HG02885 (cell line): ENCODE data around the gene MEGF11.

Experiments
- ATAC-seq: cut with Tn5 transposase; IDR thresholded peaks from one replicate; pipeline ENCODE4 v1.9.1; 2021; ENCODE audit warnings: mild to moderate bottlenecking; ENCODE audit not compliant: unreplicated experiment, poor library complexity

The MEGF11 gene

DNA sequence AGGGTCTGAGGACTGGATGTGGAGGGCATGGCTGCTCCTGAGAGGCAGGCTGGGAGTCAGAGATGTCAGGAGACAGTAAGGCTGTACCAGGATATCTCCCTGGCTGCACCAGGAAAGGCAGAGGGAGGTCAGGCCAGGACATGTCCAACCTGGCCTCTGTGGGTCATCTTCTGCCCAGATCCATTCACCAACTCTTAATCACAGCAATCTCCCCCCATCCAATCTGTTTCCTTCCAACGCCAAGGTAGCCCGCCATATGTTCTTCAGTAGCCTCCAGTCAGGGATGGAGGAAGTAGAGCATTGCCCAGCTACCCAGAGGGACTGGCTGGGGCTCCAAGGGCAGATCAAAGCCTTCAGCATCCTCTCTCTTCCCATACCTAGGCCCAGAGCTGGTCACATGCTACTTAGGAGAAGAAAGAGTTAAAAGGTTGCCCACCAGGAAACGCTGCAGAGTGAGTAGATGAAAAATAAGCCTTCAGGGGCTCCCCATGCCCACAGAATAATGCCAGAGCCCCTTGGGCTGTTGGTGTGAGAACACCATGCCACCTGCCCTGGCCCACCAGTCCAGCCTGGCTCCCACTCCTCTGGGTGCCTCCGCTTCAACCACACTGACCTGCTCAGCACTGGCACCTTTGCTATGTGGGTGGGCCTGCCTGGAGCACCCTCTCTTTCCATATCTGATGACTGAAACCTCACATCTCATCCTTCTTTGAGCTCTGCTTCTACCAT lies 176.8 kb downstream of the MEGF11 start:
- no peak for ATAC-seq

GRCh38 chr15:66075947-66076346 lies 177.6 kb downstream of the MEGF11 start:
- no peak for ATAC-seq

DNA sequence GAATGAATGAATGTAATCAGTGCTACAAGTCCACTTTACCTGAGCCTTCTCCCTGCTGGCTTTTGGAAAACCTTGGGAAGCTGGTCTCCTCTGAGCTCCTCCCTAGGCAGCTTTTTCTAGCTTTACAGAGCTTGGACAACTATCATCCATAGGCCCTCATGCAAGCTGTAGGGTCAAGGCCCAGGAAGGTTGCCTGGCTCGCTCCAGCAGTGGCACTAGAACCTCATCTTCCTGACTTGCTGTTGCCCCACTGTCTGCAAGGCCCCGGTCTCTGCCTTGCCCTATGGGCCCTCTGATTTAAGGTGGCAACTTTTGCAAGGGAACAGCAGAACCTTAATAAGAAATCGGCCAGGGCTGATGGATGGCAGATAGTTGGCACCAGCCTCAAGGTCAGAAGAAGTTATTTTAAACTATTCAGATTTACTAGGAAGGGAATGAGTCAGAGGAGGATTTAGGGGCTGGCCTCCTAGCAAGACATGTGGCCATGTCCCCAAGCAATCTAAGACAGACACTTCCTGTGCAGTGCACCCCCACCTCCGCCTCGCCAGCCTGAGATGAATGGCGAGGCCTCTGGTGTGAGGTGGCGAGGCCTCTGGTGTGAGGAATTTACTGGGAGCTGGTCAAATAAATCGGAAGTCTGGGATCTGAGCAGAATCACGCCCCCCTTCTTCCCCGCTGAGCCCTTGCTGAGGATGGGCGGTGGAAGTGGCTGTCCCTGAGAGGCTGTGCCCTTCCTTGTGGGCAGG lies 180.8 kb downstream of the MEGF11 start:
- ATAC-seq = no peak

DNA sequence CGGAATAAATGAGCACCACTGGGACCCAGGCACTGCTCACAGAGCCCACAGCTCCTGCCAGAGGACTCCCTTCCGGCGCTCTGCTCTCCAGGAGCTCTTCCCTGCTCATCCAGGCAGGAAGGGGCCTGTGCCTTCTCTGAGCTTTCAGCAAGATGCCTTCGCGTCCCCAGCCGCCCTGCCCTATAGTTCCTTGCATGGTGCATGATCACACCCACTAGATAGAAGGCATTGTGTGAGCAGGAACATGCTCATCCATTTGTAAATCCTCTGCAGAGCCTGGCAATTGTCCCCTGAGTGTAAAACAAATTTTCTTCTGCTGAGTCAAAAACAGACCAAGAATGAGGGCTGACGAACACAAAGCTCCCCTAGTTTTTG lies 181.6 kb downstream of the MEGF11 start:
- ATAC-seq = no peak

DNA sequence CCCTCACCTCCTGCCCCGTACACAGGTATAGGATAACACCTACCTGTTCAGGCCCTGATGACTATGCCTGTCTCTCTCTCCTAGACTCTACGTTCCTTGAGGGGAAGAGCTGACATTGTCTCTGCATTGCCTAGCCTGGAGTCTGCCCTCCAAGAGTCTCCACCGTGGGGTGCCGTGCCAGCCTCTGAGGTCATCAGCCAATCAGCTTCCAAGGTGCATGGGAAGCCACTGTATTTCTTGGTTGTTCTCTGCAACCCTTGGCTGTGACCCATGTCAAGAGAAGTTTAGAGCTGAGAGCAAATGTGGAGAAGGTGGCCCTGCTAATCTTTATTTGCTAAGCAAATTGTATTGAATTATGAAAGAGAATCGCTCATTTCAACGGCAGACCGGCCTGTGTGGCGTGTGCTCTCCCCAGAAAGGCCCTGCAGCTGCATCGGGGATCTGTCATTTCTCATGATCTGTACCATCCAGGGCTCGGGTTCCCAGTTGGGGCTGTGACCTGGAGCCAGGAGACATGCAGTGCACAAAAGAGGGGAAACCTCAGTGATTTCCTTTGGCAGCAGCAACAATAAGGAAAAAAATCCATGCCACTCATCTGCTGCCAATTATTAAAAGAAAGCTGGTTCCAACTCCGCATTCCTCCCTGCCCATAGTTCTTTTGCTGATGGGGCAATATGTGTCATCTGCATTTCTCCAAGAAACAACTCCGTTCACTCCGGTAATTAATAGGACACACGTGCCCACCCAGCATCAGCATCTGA lies 182.2 kb downstream of the MEGF11 start:
- no peak for ATAC-seq

DNA sequence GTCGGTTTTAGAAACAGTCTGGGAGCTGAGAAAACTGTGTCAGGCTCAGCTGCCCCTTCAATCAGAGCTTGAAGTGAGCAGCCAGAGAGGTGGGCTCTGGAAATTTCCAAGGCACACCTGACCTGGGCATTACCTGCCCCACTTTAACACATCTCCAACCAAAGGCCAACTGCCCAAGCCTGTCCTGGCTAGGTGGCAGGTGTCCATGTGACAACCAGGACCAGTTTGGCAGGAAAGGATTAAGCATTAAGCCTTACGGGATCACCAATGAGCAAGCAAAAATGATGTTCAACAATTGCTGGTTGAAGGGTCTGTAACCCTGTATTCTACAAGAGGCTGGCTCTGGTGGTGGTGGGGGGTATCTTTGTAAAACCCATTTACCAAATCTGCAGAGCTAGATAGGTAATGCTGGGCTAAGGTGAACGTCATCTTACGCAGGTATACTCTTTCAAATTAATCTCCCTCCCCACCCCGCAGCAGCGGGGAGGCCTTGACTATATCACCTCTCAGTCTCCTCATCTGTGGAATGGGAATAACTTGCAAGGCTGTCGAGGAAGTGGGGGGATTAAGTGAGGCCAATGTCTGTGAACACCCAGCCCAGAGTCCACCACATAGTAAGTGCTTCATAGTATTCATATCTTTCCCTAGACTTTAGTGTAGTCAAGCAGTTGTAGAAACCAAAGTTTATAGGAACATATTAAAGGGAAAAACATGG lies 183.2 kb downstream of the MEGF11 start:
- no peak for ATAC-seq

DNA sequence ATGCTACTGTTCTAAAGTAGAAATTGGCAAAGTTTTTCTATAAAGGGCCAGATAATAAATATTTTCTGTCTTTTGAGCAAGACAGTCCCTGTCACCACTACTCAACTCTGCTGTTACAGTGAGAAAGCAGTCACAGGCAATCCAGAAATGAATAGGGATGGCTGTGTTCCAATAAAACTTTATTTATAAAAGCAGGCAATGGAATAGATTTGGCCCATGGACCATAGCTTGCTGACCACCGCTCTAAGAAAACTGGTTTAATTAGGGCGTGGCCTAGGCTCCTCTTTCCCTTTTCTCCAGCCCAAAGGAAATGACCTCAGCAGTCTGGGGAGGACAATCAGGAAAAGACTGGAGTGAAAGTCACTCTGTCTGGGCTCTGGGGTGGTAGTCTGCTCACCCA lies 183.8 kb downstream of the MEGF11 start:
- ATAC-seq = no peak

- no peak for ATAC-seq
Observed at GRCh38 chr15:66068801-66069200, 184.7 kb downstream of the MEGF11 start.

GRCh38 chr15:66067687-66068086 lies 185.9 kb downstream of the MEGF11 start:
- ATAC-seq = no peak

DNA sequence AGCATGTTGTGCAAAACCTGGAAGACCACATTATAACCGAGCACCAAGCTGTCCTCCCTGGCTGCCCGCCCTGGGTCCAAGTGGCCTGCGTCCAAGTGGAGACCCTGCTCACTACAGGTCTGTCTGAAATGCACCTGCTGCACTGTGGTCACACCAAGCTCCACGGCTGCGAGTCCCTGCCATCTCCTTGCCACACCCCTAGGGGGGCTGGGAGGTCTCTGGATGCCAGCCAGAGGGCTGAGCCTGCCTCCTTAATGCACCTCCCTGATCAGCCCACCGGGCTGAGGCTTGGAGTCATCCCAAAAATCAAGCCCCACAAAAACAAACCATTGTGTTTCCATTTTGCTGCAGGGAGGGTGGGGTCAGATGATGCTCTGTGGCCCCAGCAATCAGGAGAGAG lies 187.1 kb downstream of the MEGF11 start:
- ATAC-seq = no peak

DNA sequence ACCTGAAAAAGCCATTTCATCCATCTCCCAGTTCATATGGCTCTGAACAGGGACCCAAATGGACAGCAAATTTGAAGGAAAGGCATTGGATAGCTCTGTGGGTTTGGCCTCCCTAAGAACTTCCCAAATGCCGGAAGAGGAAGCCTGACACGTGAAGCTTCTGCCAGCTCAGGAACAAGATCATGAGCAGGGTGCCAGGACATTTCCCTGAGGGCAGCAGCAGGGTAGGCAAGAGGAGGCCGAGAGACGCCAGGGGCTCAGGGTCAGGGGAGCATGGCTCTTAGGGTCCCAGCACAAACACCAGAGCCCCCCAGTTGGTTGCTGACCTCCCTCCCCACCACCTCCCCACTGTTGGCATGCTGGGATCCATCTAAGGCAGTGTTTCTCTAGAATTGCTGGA lies 187.5 kb downstream of the MEGF11 start:
- no peak for ATAC-seq

DNA sequence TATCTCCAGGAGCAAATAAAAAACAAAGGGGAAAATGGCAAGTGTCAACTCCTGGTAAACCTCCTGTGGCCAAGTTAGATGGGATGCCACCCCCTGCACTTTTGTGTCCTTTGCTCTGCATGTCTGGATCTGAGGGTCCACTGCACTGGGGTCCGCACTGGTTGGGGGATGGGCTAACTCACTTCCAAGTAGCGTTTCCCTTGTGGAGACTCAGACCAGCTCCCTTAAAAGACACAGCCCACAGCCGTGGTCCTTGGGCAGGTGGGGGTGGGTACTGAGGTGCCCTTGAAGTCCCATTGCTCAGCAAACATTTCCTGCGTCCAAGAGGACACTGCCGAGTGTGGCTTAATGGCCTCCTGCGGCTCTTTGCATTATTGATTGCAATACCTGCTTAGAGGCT lies 188.2 kb downstream of the MEGF11 start:
- no peak for ATAC-seq

DNA sequence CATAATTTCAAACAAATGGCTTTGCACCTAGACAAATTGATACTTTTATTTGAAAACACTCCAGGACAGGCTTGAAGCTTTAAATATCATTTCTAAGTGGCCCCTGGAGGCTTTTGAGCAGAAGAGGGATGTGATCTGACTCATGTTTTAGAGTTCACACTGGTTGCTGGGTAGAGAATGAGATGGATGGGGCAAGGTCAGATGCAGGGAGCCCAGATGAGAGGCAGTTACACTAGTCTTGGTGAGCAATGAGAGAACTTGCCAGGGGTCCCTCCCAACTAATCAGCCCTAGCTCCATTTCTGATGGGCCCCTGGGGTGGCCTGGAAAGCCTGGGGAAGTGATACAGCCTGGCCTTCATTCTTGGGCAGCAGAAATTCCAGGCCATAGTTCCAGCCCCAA lies 190.4 kb downstream of the MEGF11 start:
- no peak for ATAC-seq

DNA sequence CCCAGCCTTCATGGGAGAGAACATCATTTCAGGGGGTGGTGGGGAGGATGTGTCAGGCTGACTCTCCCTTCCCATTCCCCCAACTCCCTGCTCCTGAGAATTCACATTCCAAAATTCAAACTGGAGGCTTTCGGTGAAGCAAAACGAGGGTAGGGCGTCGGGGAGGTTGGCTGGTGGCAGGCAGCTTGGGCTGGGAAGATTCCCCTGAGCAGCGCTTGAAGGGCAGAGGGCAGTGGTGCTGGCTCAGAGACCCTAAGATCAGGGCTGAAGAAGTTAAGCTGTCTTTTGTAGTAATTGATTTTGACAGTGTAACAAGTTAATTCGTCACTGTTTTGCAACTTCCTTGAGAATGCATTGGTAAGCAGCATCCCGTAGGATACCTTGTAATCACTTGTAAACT lies 196.5 kb downstream of the MEGF11 start:
- ATAC-seq = no peak

GRCh38 chr15:66053991-66054390 lies 199.6 kb downstream of the MEGF11 start:
- no peak for ATAC-seq

- no peak for ATAC-seq
Observed at GRCh38 chr15:66051833-66052232, 201.7 kb downstream of the MEGF11 start.

- no peak for ATAC-seq
Observed at GRCh38 chr15:66050264-66050663, 203.3 kb downstream of the MEGF11 start.

- no peak for ATAC-seq
Observed at GRCh38 chr15:66049353-66049752, 204.2 kb downstream of the MEGF11 start.

- ATAC-seq = no peak
Observed at GRCh38 chr15:66047321-66048024, 206.1 kb downstream of the MEGF11 start.

DNA sequence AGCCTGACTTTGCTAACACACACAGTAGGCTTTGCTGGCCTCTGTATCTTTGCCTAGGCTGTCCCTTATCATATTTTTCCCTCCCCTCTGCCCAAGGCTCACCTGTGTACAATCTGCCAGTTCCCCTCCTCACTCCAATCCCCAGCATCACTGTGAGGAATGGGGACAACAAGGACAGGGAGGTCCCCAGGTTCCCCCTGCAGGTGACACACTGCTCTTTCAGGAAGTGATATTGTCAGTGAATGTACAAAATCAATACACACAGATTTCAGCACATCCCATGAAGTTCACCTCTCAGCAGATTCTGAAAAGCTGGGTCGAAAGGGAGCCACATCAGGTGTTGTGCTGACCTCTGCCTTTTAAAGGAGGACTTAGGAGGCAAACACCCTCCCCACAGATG lies 206.8 kb downstream of the MEGF11 start:
- no peak for ATAC-seq
